ENCODE data around the gene EVC.

- TF ChIP-seq CTCF (IDR thresholded peaks at IDR 0.05; ENCODE audit: low read length), result no peak
- TF ChIP-seq EZH2phosphoT487 (IDR thresholded peaks at IDR 0.05; ENCODE audit: low read length), result no peak
These were observed 47.7 kb downstream of the EVC start for GRCh38 chr4:5758741-5759140.

Measured in MM.1S (cell line).